Activated CD4-positive, alpha-beta memory T cell treated with anti-CD3 and anti-CD28 coated beads for 36 hours (primary cell): ENCODE results near the gene DIPK1A. TPM values are rescaled to one million over a fixed set of nuclear protein-coding genes. Genes with fewer than 3 reads are reported as not detected.
A peak's percentile ranks its signal among the peaks of the same experiment; 100 is the strongest.

Experiments
- CTCF ChIA-PET: fragments of 350-600 bp; sonication (Branson Sonifier 250); formaldehyde crosslinking; loops from one replicate; lab custom pipeline; 2021; ENCODE audit warnings: antibody characterized with exemption, inconsistent platforms; lab: Charles Lee
- POLR2A ChIA-PET: fragments of 350-600 bp; sonication (Branson Sonifier 250); formaldehyde crosslinking; loops from one replicate; lab custom pipeline; 2021; ENCODE audit warnings: antibody characterized with exemption; lab: Charles Lee
- DNase-seq: peaks from one replicate; pipeline ENCODE4 v3.0.0-alpha.2; 2020
- H3K27ac Mint-ChIP-seq: one replicate; pipeline ENCODE4 v1.8.0; 2021; ENCODE audit warnings: mixed read lengths
- H3K27me3 Mint-ChIP-seq: one replicate; pipeline ENCODE4 v1.8.0; 2021; ENCODE audit warnings: mixed read lengths
- H3K36me3 Mint-ChIP-seq: one replicate; pipeline ENCODE4 v1.8.0; 2021; ENCODE audit warnings: mixed read lengths
- H3K4me1 Mint-ChIP-seq: one replicate; pipeline ENCODE4 v1.8.0; 2021; ENCODE audit warnings: low read depth, mixed read lengths
- H3K4me3 Mint-ChIP-seq: one replicate; pipeline ENCODE4 v1.8.0; 2021; ENCODE audit warnings: mild to moderate bottlenecking, mixed read lengths
- H3K9me3 Mint-ChIP-seq: one replicate; pipeline ENCODE4 v1.8.0; 2021; ENCODE audit warnings: mixed read lengths
- intact Hi-C: fragments of 100-400 bp; cut with micrococcal nuclease; formaldehyde crosslinking; loops from one replicate; pipeline ENCODE4 v1.15.1; 2023
- total RNA-seq, 2 experiments: library from RNA; stranded (reverse); gene quantifications; one replicate each; pipeline ENCODE4 v1.2.3, GENCODE V29; 2021

DIPK1A gene
- total RNA-seq, 2 experiments from 2014 or later = 8.2 to 8.7 TPM

GRCh38 chr1:92995441-92996430, 34.5 kb upstream of the DIPK1A start:
- no peak for DNase-seq
- POLR2A ChIA-PET = interaction anchor here (0.6 kb wide), 1 partner anchor 14 kb away, joined by 3 read pairs; no protein-coding TSS in a partner anchor
- Mint-ChIP-seq H3K27ac (no peak overlapping the region), H3K36me3 (peaks cover 2% of the 10 kb centered on the region), H3K9me3 (no peaks in the 10 kb centered on the region), H3K27me3 (no peaks in the 10 kb centered on the region), H3K4me1 (peaks cover 27% of the 10 kb centered on the region), H3K4me3 (no peak overlapping the region)
- CTCF ChIA-PET = interaction anchor here (0.6 to 7.0 kb wide), 8 partner anchors 14 to 254 kb away, joined by 3 to 212 read pairs (median 20); no protein-coding TSS in a partner anchor
- intact Hi-C loops = loop anchor here (2.0 kb wide), 1 partner anchor 35 kb away; the partner anchor contains the start of gene DIPK1A

- CTCF ChIA-PET = interaction anchor here (0.5 to 3.8 kb wide), 65 partner anchors 9 to 577 kb away, joined by 3 to 212 read pairs (median 4); partner anchors contain the start of genes DIPK1A and RPL5
- Mint-ChIP-seq H3K27ac (no peak overlapping the region), H3K27me3 (no peaks in the 10 kb centered on the region), H3K9me3 (no peaks in the 10 kb centered on the region), H3K36me3 (peaks cover 2% of the 10 kb centered on the region), H3K4me1 (peaks cover 42% of the 10 kb centered on the region), H3K4me3 (no peak overlapping the region)
- DNase-seq = peak; percentile 66
- intact Hi-C loops = loop anchor here (1.0 to 2.0 kb wide), 3 partner anchors 26 to 135 kb away; partner anchors contain the start of gene DIPK1A
- POLR2A ChIA-PET = interaction anchor here (0.6 to 1.4 kb wide), 6 partner anchors 24 to 163 kb away, joined by 3 to 9 read pairs (median 3); partner anchors contain the start of genes DIPK1A and RPL5
Observed at GRCh38 chr1:92994105-92994712, 32.9 kb upstream of the DIPK1A start.

- H3K27me3 Mint-ChIP-seq = no peaks in the 10 kb centered on the region
- H3K9me3 Mint-ChIP-seq = no peaks in the 10 kb centered on the region
- ChIA-PET CTCF (interaction anchor here (0.5 to 3.8 kb wide), 59 partner anchors 10 to 311 kb away, joined by 3 to 212 read pairs (median 4); partner anchors contain the start of genes DIPK1A and RPL5), POLR2A (interaction anchor here (0.6 to 1.4 kb wide), 6 partner anchors 20 to 135 kb away, joined by 3 to 9 read pairs (median 3); partner anchors contain the start of gene DIPK1A)
- H3K27ac Mint-ChIP-seq = no peak overlapping the region
- DNase-seq = no peak
- no peak overlapping the region for H3K4me3 Mint-ChIP-seq
- H3K4me1 Mint-ChIP-seq = peaks cover 46% of the 10 kb centered on the region
- peaks cover 2% of the 10 kb centered on the region for H3K36me3 Mint-ChIP-seq
- intact Hi-C loops = no loop called here
Observed at GRCh38 chr1:92993581-92993980, 32.3 kb upstream of the DIPK1A start.

DNA sequence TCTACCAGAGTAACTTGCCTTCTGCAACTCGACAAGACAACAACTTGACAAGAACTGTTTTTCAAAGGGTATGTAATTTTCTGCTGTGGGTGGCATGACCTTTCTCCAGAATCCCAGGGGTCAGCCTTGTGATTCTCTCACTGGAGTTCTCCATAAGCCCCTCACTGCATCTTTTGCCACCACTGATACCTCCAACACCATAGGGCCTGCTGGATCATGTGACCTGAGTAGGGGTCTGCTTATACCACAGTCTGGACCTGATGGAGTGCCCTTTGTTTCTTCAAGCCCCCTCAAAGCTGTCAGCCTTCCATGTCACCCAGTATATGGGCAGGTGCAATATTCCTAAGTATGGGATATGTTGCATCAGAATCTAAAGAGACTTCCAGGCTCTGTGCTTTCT, 31.6 kb upstream of the DIPK1A start:
- DNase-seq = no peak
- Mint-ChIP-seq H3K4me3 (no peak overlapping the region), H3K27ac (no peak overlapping the region), H3K27me3 (no peaks in the 10 kb centered on the region), H3K4me1 (peaks cover 48% of the 10 kb centered on the region), H3K36me3 (peaks cover 2% of the 10 kb centered on the region), H3K9me3 (no peaks in the 10 kb centered on the region)
- intact Hi-C loops = no loop called here
- POLR2A ChIA-PET = interaction anchor here (0.9 to 1.1 kb wide), 2 partner anchors 19 to 32 kb away, joined by 3 to 4 read pairs; partner anchors contain the start of gene DIPK1A
- CTCF ChIA-PET = interaction anchor here (0.7 to 3.8 kb wide), 20 partner anchors 8 to 312 kb away, joined by 3 to 212 read pairs (median 6); partner anchors contain the start of genes DIPK1A and RPL5

- DNase-seq = no peak
- ChIA-PET POLR2A (no interaction called here), CTCF (interaction anchor here (1.0 to 3.8 kb wide), 5 partner anchors 9 to 135 kb away, joined by 3 to 212 read pairs (median 99); partner anchors contain the start of gene DIPK1A)
- Mint-ChIP-seq H3K36me3 (peaks cover 2% of the 10 kb centered on the region), H3K27ac (peak overlapping the region; percentile 24), H3K4me3 (no peak overlapping the region), H3K4me1 (peaks cover 53% of the 10 kb centered on the region), H3K9me3 (no peaks in the 10 kb centered on the region), H3K27me3 (no peaks in the 10 kb centered on the region)
- intact Hi-C loops = no loop called here
Observed at GRCh38 chr1:92992054-92992453, 30.8 kb upstream of the DIPK1A start.

- intact Hi-C loops = no loop called here
- DNase-seq = no peak
- Mint-ChIP-seq H3K27me3 (no peaks in the 10 kb centered on the region), H3K36me3 (peaks cover 2% of the 10 kb centered on the region), H3K27ac (peak overlapping the region; percentile 79), H3K9me3 (no peaks in the 10 kb centered on the region), H3K4me1 (peaks cover 56% of the 10 kb centered on the region), H3K4me3 (peak overlapping the region; percentile 28)
- ChIA-PET CTCF (interaction anchor here (0.9 to 5.7 kb wide), 6 partner anchors 8 to 132 kb away, joined by 3 to 33 read pairs (median 12); partner anchors contain the start of gene DIPK1A), POLR2A (interaction anchor here (0.9 to 1.3 kb wide), 2 partner anchors 13 to 33 kb away, joined by 3 to 6 read pairs; no protein-coding TSS in a partner anchor)
Observed at GRCh38 chr1:92990828-92991227, 29.6 kb upstream of the DIPK1A start.

DNA sequence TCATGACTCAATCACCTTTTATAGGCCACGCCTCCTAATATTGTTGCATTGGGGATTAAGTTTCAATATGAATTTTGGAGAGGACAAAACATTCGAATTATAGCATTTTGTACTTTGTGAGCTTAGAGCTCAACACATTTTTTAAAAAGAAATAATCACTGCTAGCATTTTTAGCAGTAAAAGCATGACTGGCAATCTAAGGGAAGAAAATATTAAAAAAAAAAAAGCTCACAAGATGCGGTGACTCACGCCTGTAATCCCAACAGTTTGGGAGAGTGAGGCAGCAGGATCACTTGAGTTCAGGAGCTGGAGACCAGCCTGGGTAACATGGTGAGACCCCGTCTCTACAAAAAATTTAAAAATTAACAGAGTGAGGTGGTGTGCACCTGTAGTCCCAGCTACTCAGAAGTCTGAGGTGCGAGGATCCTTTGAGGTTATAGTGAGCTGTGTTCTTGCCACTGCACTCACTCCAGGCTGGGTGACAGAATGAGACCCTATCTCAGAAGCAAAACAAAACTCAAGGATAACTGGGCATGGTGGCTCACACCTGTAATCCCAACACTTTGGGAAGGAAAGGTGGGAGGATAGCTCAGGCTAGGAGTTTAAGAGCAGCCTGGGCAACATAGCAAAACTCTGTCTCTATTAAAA, 28.8 kb upstream of the DIPK1A start:
- POLR2A ChIA-PET = interaction anchor here (0.5 to 1.3 kb wide), 4 partner anchors 12 to 90 kb away, joined by 3 to 6 read pairs (median 4); no protein-coding TSS in a partner anchor
- Mint-ChIP-seq H3K27ac (peak overlapping the region; percentile 79), H3K36me3 (peaks cover 2% of the 10 kb centered on the region), H3K4me1 (peaks cover 56% of the 10 kb centered on the region), H3K9me3 (no peaks in the 10 kb centered on the region), H3K27me3 (no peaks in the 10 kb centered on the region), H3K4me3 (no peak overlapping the region)
- CTCF ChIA-PET = interaction anchor here (0.7 to 5.7 kb wide), 8 partner anchors 8 to 241 kb away, joined by 3 to 33 read pairs (median 4); partner anchors contain the start of gene DIPK1A
- DNase-seq = no peak
- intact Hi-C loops = loop anchor here (1.0 kb wide), 1 partner anchor 9 kb away; no protein-coding TSS in a partner anchor

DNA sequence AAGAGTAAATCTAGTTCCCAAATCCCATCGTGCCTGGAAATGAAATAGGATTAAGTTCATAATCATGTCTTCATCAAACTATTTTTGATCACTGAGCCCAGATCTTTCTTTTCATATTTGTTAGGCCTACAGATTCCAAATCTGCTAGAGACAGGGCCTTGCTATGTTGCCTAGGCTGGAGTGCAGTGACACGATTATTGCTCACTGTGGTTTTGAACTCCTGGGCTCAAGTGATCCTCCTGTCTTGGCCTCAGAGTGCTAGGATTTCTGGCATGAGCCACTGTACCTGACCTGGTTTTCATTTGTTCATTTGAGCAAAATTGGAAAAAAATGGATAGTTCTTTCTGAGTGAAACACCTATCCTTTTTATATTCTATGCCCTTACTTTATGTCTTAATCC, 28.0 kb upstream of the DIPK1A start:
- Mint-ChIP-seq H3K27ac (peak overlapping the region; percentile 79), H3K27me3 (no peaks in the 10 kb centered on the region), H3K36me3 (peaks cover 6% of the 10 kb centered on the region), H3K4me3 (no peak overlapping the region), H3K4me1 (peaks cover 62% of the 10 kb centered on the region), H3K9me3 (no peaks in the 10 kb centered on the region)
- POLR2A ChIA-PET = interaction anchor here (1.0 kb wide), 1 partner anchor 28 kb away, joined by 3 read pairs; the partner anchor contains the start of gene DIPK1A
- intact Hi-C loops = loop anchor here (1.0 kb wide), 1 partner anchor 8 kb away; no protein-coding TSS in a partner anchor
- CTCF ChIA-PET = interaction anchor here (1.7 to 5.7 kb wide), 3 partner anchors 14 to 130 kb away, joined by 5 to 33 read pairs (median 24); partner anchors contain the start of gene DIPK1A
- no peak for DNase-seq

DNA sequence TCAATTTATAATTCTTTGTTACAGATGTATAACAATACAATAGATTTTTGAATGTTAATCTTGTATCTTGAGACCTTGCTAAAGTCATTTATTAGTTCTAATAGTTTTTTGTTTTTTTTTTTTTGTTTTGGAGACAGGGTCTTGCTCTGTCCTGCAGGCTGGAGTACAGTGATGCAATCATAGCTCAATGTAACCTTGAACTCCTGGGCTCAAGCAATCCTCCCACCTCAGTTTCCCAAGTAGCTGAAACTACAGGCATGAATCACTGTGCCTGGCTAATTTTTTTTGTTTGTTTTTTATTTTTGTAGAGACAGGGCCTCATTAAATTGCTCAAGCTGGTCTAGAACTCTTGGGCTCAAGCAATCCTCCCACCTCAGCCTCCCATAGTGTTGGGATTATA, 26.2 kb upstream of the DIPK1A start:
- CTCF ChIA-PET = interaction anchor here (0.8 to 5.7 kb wide), 4 partner anchors 12 to 75 kb away, joined by 3 to 33 read pairs (median 4); partner anchors contain the start of gene DIPK1A
- H3K9me3 Mint-ChIP-seq = peaks cover 4% of the 10 kb centered on the region
- no peak for DNase-seq
- no peak overlapping the region for H3K4me3 Mint-ChIP-seq
- peaks cover 9% of the 10 kb centered on the region for H3K36me3 Mint-ChIP-seq
- H3K27me3 Mint-ChIP-seq = no peaks in the 10 kb centered on the region
- H3K4me1 Mint-ChIP-seq = peaks cover 52% of the 10 kb centered on the region
- intact Hi-C loops = no loop called here
- POLR2A ChIA-PET = no interaction called here
- no peak overlapping the region for H3K27ac Mint-ChIP-seq

- Mint-ChIP-seq H3K4me1 (peaks cover 52% of the 10 kb centered on the region), H3K9me3 (peaks cover 4% of the 10 kb centered on the region), H3K27me3 (no peaks in the 10 kb centered on the region), H3K36me3 (peaks cover 7% of the 10 kb centered on the region), H3K27ac (no peak overlapping the region), H3K4me3 (no peak overlapping the region)
- ChIA-PET CTCF (no interaction called here), POLR2A (no interaction called here)
- no peak for DNase-seq
- intact Hi-C loops = no loop called here
Observed at GRCh38 chr1:92985101-92985500, 23.8 kb upstream of the DIPK1A start.
